K562 treated with DMSO at 1 percent for 24 hours (cell line): ENCODE data around the gene MEAF6. TPM values are rescaled to one million over a fixed set of nuclear protein-coding genes. Genes with fewer than 3 reads are reported as not detected.

Experiments used
- total RNA-seq: library from RNA; unstranded; fragments of 300-600 nt; gene quantifications from 2 replicates; pipeline ENCODE4 v1.2.3, GENCODE V29; 2022; ENCODE audit warnings: low read depth; ENCODE audit not compliant: insufficient read depth

MEAF6 gene
- total RNA-seq, result 51.6 and 70.0 TPM in 2 replicates

GRCh38 chr1:37514350-37515184, at the start of gene MEAF6:
Gene MEAF6, minus strand, starts transcription at chr1:37514766. Its CDS starts 20 bp downstream, at chr1:37514746.

GRCh38 chr1:37556712-37557196, 42.2 kb upstream of the MEAF6 start, which contains the start of gene DNALI1:
Gene DNALI1, plus strand, starts transcription at chr1:37556940. Its CDS starts 55 bp downstream, at chr1:37556995.

DNA sequence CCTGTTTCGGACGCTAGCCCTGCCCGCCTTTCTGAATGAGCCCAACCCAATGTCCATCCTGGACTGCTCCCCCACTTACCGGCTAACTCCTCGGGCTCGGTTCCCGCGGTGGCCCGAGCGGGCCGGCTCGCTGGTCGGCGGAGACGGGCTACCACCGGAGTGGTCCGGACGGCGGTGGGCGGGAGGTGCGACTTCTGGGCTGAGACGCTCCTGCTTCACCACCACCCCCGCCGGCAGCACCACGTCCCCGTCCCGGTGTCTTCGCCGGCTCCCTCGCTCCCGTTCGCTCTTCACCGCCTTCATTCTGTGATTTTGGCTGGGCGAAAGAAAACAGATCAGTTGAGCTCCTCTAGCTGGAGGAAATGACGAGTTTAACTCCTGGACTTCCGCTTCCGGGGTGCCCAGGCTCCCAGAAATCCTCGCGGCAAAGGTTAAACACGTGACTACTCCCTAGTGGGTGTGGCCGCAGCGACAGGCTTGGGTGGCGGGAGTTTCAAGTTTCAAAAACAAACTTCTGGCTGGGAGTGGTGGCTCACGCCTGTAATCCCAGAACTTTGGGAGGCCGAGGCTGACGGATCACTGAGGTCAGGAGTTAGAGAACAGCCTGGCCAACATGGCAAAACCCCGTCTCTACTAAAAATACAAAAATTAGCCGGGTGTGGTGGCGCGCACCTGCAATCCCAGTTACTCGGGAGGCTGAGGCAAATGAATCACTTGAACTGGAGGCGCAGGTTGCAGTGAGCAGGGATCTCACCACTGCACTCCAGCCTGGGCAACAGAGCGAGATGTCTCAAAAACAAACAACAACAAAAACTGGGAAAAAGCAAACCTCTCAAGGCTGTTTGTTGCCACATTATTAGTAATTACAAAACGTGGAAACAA, 39.6 kb upstream of the MEAF6 start, which contains the start of gene SNIP1:
Gene SNIP1 (minus strand): TSS at position 367 of the 882 bp plus-strand sequence. CDS start 64 bp downstream, at position 303.

DNA sequence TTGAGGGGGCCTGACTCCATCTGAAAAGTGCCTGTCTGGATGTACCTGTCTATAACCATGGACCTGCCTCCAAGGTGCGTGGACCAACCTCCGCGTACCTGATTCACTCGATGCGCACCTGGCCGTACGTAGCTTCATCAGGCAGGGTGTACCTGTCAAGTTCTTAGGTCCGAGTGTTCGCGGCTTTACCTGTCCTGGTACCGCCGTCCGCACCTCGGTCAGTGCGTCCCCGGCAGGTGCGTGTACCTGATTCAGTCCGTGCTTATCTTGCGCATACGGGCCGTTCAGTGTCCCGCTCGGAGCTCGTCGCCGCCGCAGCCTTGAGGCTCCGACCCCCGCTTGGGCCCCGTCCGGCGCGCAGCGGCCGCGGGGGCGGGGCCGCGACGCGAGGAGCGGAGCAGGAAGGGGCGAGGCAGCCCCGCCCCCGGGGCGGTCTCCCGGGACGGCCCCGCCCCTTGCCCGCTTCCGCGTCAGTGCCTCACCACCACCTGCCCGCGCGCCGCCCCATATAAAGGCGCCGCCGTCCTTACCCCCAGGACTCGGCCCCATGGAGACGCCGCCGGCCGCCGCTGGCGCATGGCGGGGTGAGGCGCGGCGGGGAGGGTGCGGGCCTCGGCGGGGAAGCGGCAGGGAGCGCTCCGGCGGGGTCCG, 40.4 kb downstream of the MEAF6 start, which contains the start of gene ZC3H12A:
Gene ZC3H12A (plus strand): TSS at position 535 of the 651 bp plus-strand sequence. CDS start 917 bp downstream, outside the sequence.

Other genes with a start within 250 kb of the MEAF6 start
- gene ZC3H12A, start 40.2 kb downstream of the MEAF6 start, total RNA-seq, result 32.6 and 33.3 TPM in 2 replicates
- 8.9 and 11.2 TPM in 2 replicates for gene SNIP1, start 39.5 kb upstream of the MEAF6 start, total RNA-seq
- 1.0 and 1.7 TPM in 2 replicates for gene DNALI1, start 42.2 kb upstream of the MEAF6 start, total RNA-seq
- 68.6 and 84.5 TPM in 2 replicates for gene GNL2, start 81.2 kb upstream of the MEAF6 start, total RNA-seq
- not detected in 2 replicates for gene RSPO1, start 120.1 kb upstream of the MEAF6 start, total RNA-seq
- gene CDCA8, start 177.8 kb upstream of the MEAF6 start, total RNA-seq, result 83.7 and 89.0 TPM in 2 replicates